CD4-positive, alpha-beta T cell (primary cell): Measurements from ENCODE around the gene HUWE1. TPM values are rescaled to one million over a fixed set of nuclear protein-coding genes. Genes with fewer than 3 reads are reported as not detected.
A peak's percentile ranks its signal among the peaks of the same experiment; 100 is the strongest.
"Not testable (repeated sequence)": the region's sequence is repeated elsewhere in the genome, so short reads cannot be mapped to it uniquely, and the experiment has no call there.

ENCODE experiments used
- ATAC-seq: fragments of 200-7000 bp; cut with Tn5 transposase; one replicate; pipeline ENCODE4 v1.10.0; 2022; ENCODE audit warnings: mild to moderate bottlenecking; ENCODE audit not compliant: poor library complexity
- CTCF ChIA-PET: fragments of 350-600 bp; sonication (Branson Sonifier 250); formaldehyde crosslinking; loops from one replicate; lab custom pipeline; 2021; ENCODE audit warnings: antibody characterized with exemption, inconsistent platforms; lab: Charles Lee
- POLR2A ChIA-PET: fragments of 350-600 bp; sonication (Branson Sonifier 250); formaldehyde crosslinking; loops from one replicate; lab custom pipeline; 2021; ENCODE audit warnings: antibody characterized with exemption, inconsistent platforms; lab: Charles Lee
- DNase-seq, 14 experiments: peaks; one replicate each; pipeline ENCODE4 v3.0.0-alpha.2; 2013 to 2020; ENCODE audit warnings: mixed read lengths in 2 of 14
- H3K27ac ChIP-seq, 2 donors: one replicate each; pipeline versions ENCODE4 v1.5.1 to v1.7.0; 2013; ENCODE audit warnings: low read length in 2 of 2, low read depth in 1 of 2, mild to moderate bottlenecking in 1 of 2
- H3K27me3 ChIP-seq, 2 experiments: 1 replicate in 1 of 2; 2 replicates in 1 of 2; pipeline versions ENCODE4 v1.6.1 to v1.7.0; 2013; ENCODE audit warnings: low read length in 2 of 2, control low read depth in 1 of 2, mild to moderate bottlenecking in 1 of 2, moderate library complexity in 1 of 2; ENCODE audit not compliant: insufficient read depth in 2 of 2, control insufficient read depth in 1 of 2
- H3K36me3 ChIP-seq: one replicate; pipeline ENCODE4 v1.6.1; 2013; ENCODE audit warnings: low read length, control low read depth; ENCODE audit not compliant: insufficient read depth
- H3K4me1 ChIP-seq: one replicate; pipeline ENCODE4 v1.6.1; 2013; ENCODE audit warnings: low read length, control low read depth; ENCODE audit not compliant: insufficient read depth
- H3K4me3 ChIP-seq: one replicate; pipeline ENCODE4 v1.5.1; 2013; ENCODE audit warnings: mild to moderate bottlenecking, low read length, moderate library complexity
- H3K9me3 ChIP-seq, 2 experiments: 1 replicate in 1 of 2; 2 replicates in 1 of 2; pipeline versions ENCODE4 v1.6.1 to v1.7.0; 2013; ENCODE audit warnings: low read length in 2 of 2, mild to moderate bottlenecking in 2 of 2, control low read depth in 1 of 2, moderate library complexity in 1 of 2; ENCODE audit not compliant: control insufficient read depth in 1 of 2, insufficient read depth in 1 of 2
- H3K27ac Mint-ChIP-seq: one replicate; pipeline ENCODE4 v1.8.0; 2020; ENCODE audit warnings: mixed read lengths
- H3K27me3 Mint-ChIP-seq: one replicate; pipeline ENCODE4 v1.8.0; 2021; ENCODE audit warnings: mixed read lengths
- H3K36me3 Mint-ChIP-seq: one replicate; pipeline ENCODE4 v1.8.0; 2021; ENCODE audit warnings: low read depth, mixed read lengths
- H3K4me1 Mint-ChIP-seq: one replicate; pipeline ENCODE4 v1.8.0; 2021; ENCODE audit warnings: low read depth, mixed read lengths
- H3K4me3 Mint-ChIP-seq: one replicate; pipeline ENCODE4 v1.8.0; 2020; ENCODE audit warnings: mild to moderate bottlenecking, mixed read lengths
- H3K9me3 Mint-ChIP-seq: one replicate; pipeline ENCODE4 v1.8.0; 2020; ENCODE audit warnings: mixed read lengths
- CTCF ChIP-seq: fragments of 200-600 bp; IDR thresholded peaks from one replicate; pipeline ENCODE4 v1.8.0; 2022; ENCODE audit warnings: antibody characterized with exemption, mild to moderate bottlenecking
- intact Hi-C, 2 experiments: fragments of 100-400 bp; cut with DNase I in 1 of 2; cut with micrococcal nuclease in 1 of 2; formaldehyde crosslinking; loops; one replicate each; pipeline versions ENCODE4 v1.15.1 to v1.9.0; 2023 to 2025; cut with DNase I, micrococcal nuclease
- total RNA-seq, 174 experiments: library from RNA in 2 of 174; stranded (reverse) in 2 of 174; gene quantifications; one replicate each; pipeline ENCODE4 v1.2.3 and lab custom pipeline; 2021 to 2026

Gene HUWE1
- total RNA-seq, 2 experiments from 2014 or later: 127 TPM

GRCh38 chrX:53547668-53548067 lies 138.9 kb downstream of the HUWE1 start:
- POLR2A ChIA-PET: no interaction called here
- DNase-seq (peak in 1 of 14 experiments; percentile 13), ATAC-seq (no peak)
- TF ChIP-seq CTCF: no peak
- H3K4me1 Mint-ChIP-seq: no peaks in the 10 kb centered on the region
- intact Hi-C loops: no loop called here
- no peaks in the 10 kb centered on the region for H3K9me3 Mint-ChIP-seq
- H3K36me3 ChIP-seq: peaks cover 97% of the 10 kb centered on the region
- no peaks in the 10 kb centered on the region for H3K4me1 ChIP-seq
- no peaks in the 10 kb centered on the region for H3K27me3 ChIP-seq
- peaks cover 92% of the 10 kb centered on the region for H3K36me3 Mint-ChIP-seq
- no peak overlapping the region for H3K4me3 Mint-ChIP-seq
- no peaks in the 10 kb centered on the region for H3K27me3 Mint-ChIP-seq
- no peak overlapping the region for H3K27ac Mint-ChIP-seq
- H3K4me3 ChIP-seq: no peak overlapping the region
- CTCF ChIA-PET: no interaction called here
- H3K27ac ChIP-seq: no peak overlapping the region
- H3K9me3 ChIP-seq: no peaks in the 10 kb centered on the region

- Histone ChIP-seq H3K9me3 (no peaks in the 10 kb centered on the region), H3K27ac (no peak overlapping the region), H3K4me3 (no peak overlapping the region), H3K27me3 (no peaks in the 10 kb centered on the region), H3K4me1 (no peaks in the 10 kb centered on the region), H3K36me3 (peaks cover 92% of the 10 kb centered on the region)
- intact Hi-C loops: no loop called here
- Mint-ChIP-seq H3K27ac (no peak overlapping the region), H3K4me1 (no peaks in the 10 kb centered on the region), H3K9me3 (no peaks in the 10 kb centered on the region), H3K36me3 (peaks cover 90% of the 10 kb centered on the region), H3K4me3 (no peak overlapping the region), H3K27me3 (no peaks in the 10 kb centered on the region)
- CTCF ChIA-PET: no interaction called here
- ATAC-seq: no peak
- TF ChIP-seq CTCF: no peak
- POLR2A ChIA-PET: no interaction called here
- DNase-seq: no peak
These were observed 141.6 kb downstream of the HUWE1 start for GRCh38 chrX:53544936-53545335.

- intact Hi-C loops: no loop called here
- no peak for TF ChIP-seq CTCF
- CTCF ChIA-PET: interaction anchor here (1.5 kb wide), 1 partner anchor 225 kb away, joined by 3 read pairs; no protein-coding TSS in a partner anchor
- H3K9me3 Mint-ChIP-seq: no peaks in the 10 kb centered on the region
- peaks cover 93% of the 10 kb centered on the region for H3K36me3 ChIP-seq
- H3K4me3 Mint-ChIP-seq: no peak overlapping the region
- DNase-seq (no peak), ATAC-seq (no peak)
- H3K4me3 ChIP-seq: no peak overlapping the region
- no peaks in the 10 kb centered on the region for H3K9me3 ChIP-seq
- no peak overlapping the region for H3K27ac Mint-ChIP-seq
- no peaks in the 10 kb centered on the region for H3K27me3 ChIP-seq
- H3K4me1 ChIP-seq: no peaks in the 10 kb centered on the region
- POLR2A ChIA-PET: no interaction called here
- H3K27ac ChIP-seq: no peak overlapping the region
- no peaks in the 10 kb centered on the region for H3K27me3 Mint-ChIP-seq
- H3K4me1 Mint-ChIP-seq: no peaks in the 10 kb centered on the region
- H3K36me3 Mint-ChIP-seq: peaks cover 89% of the 10 kb centered on the region
These were observed 147.7 kb downstream of the HUWE1 start for GRCh38 chrX:53538781-53539180.

GRCh38 chrX:53531255-53531966 lies 155.1 kb downstream of the HUWE1 start:
- H3K9me3 Mint-ChIP-seq, H3K27me3 ChIP-seq, H3K4me3 Mint-ChIP-seq, intact Hi-C loops, H3K4me1 Mint-ChIP-seq, H3K27ac Mint-ChIP-seq, H3K4me1 ChIP-seq, DNase-seq, ATAC-seq, H3K27me3 Mint-ChIP-seq, H3K4me3 ChIP-seq, POLR2A ChIA-PET, H3K27ac ChIP-seq: not testable (repeated sequence)
- H3K9me3 ChIP-seq: peaks cover 3 to 10% of the 10 kb centered on the region in 2 experiments
- peaks cover 35% of the 10 kb centered on the region for H3K36me3 ChIP-seq
- H3K36me3 Mint-ChIP-seq: peaks cover 36% of the 10 kb centered on the region
- CTCF ChIA-PET: interaction anchor here (1.1 kb wide), 1 partner anchor 8 kb away, joined by 3 read pairs; no protein-coding TSS in a partner anchor
